Measurements from ENCODE around the gene POLDIP2. TPM values are rescaled to one million over a fixed set of nuclear protein-coding genes. Genes with fewer than 3 reads are reported as not detected.

Gene POLDIP2
- total RNA-seq, 3 donors from 2014 or later: 71.7 to 82.4 (median 81.3) TPM

- H3K4me3 ChIP-seq: no peak overlapping the region
- DNase-seq (no peak), ATAC-seq (no peak)
- no peak for TF ChIP-seq CTCF (IDR thresholded peaks at IDR 0.05)
- H3K9me3 ChIP-seq: no peaks in the 10 kb centered on the region
- peaks cover 10% of the 10 kb centered on the region for H3K36me3 ChIP-seq (ENCODE audit: low read depth)
- H3K4me1 ChIP-seq (ENCODE audit: low read depth): no peaks in the 10 kb centered on the region
- intact Hi-C loops (cut with DNase I, micrococcal nuclease): no loop called here
These were observed 10.0 kb downstream of the POLDIP2 start for GRCh38 chr17:28347261-28347891.

- no peak for TF ChIP-seq CTCF (IDR thresholded peaks at IDR 0.05)
- no peaks in the 10 kb centered on the region for H3K9me3 ChIP-seq
- H3K4me1 ChIP-seq (ENCODE audit: low read depth): no peaks in the 10 kb centered on the region
- no peak overlapping the region for H3K4me3 ChIP-seq
- DNase-seq (no peak), ATAC-seq (no peak)
- intact Hi-C loops (cut with DNase I, micrococcal nuclease): no loop called here
- peaks cover 10% of the 10 kb centered on the region for H3K36me3 ChIP-seq (ENCODE audit: low read depth)
These were observed 10.5 kb downstream of the POLDIP2 start for GRCh38 chr17:28346746-28347246.

DNA sequence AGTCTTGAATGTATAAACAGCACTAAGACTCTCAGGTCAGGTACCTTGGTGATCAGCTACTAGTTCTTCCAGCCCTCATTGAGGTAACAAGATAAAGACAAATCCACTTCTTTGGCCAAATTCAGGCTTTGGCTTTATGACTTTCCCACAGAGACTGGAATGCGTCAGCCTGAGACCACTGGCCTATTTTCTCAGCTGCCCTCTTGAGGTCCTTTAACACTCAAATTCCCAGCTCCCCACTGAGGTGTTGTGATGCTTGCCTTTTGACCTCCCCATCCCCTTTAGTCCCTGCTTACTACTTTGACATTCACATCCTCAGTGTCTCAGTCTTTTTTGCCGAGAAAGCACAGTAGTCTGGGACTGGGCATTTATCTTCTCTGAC, 11.1 kb downstream of the POLDIP2 start:
- DNase-seq (no peak), ATAC-seq (no peak)
- H3K36me3 ChIP-seq (ENCODE audit: low read depth): peaks cover 10% of the 10 kb centered on the region
- TF ChIP-seq CTCF (IDR thresholded peaks at IDR 0.05): no peak
- H3K4me3 ChIP-seq: no peak overlapping the region
- intact Hi-C loops (cut with DNase I, micrococcal nuclease): no loop called here
- H3K4me1 ChIP-seq (ENCODE audit: low read depth): no peaks in the 10 kb centered on the region
- H3K9me3 ChIP-seq: no peaks in the 10 kb centered on the region

GRCh38 chr17:28345419-28346198, 11.7 kb downstream of the POLDIP2 start:
- Histone ChIP-seq H3K36me3 (ENCODE audit: low read depth) (peaks cover 10% of the 10 kb centered on the region), H3K4me1 (ENCODE audit: low read depth) (no peaks in the 10 kb centered on the region), H3K9me3 (no peaks in the 10 kb centered on the region), H3K4me3 (no peak overlapping the region)
- no peak for TF ChIP-seq CTCF (IDR thresholded peaks at IDR 0.05)
- intact Hi-C loops (cut with DNase I, micrococcal nuclease): no loop called here
- ATAC-seq (no peak), DNase-seq (no peak)

DNA sequence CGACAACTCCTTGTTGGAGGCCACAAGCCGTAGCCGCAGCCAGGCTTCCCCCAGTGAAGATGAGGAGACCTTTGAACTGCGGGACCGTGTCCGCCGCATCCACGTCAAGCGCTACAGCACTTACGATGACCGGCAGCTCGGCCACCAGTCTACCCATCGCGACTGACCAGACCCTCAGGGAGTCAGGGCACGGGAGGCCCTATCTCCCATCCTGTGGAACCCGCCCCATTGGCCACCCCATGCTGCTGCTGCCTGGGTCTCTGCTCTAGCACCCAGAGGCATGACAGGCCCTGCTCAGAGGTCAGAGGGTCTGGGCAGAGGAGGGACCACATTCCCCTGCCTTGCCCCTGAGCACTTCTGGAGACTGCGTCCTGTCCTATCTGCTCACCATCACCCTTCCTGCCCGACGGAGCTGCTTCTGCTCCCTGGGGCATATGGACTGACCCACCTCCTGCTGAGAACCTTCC, 12.9 kb downstream of the POLDIP2 start:
- Histone ChIP-seq H3K36me3 (ENCODE audit: low read depth) (peaks cover 10% of the 10 kb centered on the region), H3K9me3 (no peaks in the 10 kb centered on the region), H3K4me3 (no peak overlapping the region), H3K4me1 (ENCODE audit: low read depth) (no peaks in the 10 kb centered on the region)
- TF ChIP-seq CTCF (IDR thresholded peaks at IDR 0.05): no peak
- intact Hi-C loops (cut with DNase I, micrococcal nuclease): no loop called here
- no peak for ATAC-seq
- no peak for DNase-seq

Data from mucosa of descending colon (tissue), 3 donors.